HEK293 (cell line): ENCODE measurements around the gene MRPL32.

ENCODE experiments used
- CTCF ChIP-seq: fragments of 450-650 bp; formaldehyde crosslinking; IDR thresholded peaks from 2 replicates; pipeline ENCODE4 v1.5.1; 2016; ENCODE audit warnings: missing biosample characterization, missing genetic modification characterization
- KLF7 ChIP-seq: fragments of 450-650 bp; formaldehyde crosslinking; IDR thresholded peaks from 2 replicates; pipeline ENCODE4 v1.5.1; 2016; ENCODE audit warnings: missing biosample characterization, missing genetic modification characterization, borderline replicate concordance
- MZF1 ChIP-seq: fragments of 450-650 bp; formaldehyde crosslinking; IDR thresholded peaks from 2 replicates; pipeline ENCODE4 v1.5.1; 2017; ENCODE audit warnings: missing biosample characterization, missing genetic modification characterization, borderline replicate concordance
- REST ChIP-seq: fragments of 450-650 bp; formaldehyde crosslinking; IDR thresholded peaks from 2 replicates; pipeline ENCODE4 v1.5.1; 2016; ENCODE audit warnings: missing biosample characterization, missing genetic modification characterization
- ZBTB44 ChIP-seq: fragments of 450-650 bp; IDR thresholded peaks from 2 replicates; pipeline ENCODE4 v1.5.1; 2018; ENCODE audit warnings: missing biosample characterization, mild to moderate bottlenecking, missing genetic modification characterization
- ZBTB7A ChIP-seq: fragments of 450-650 bp; formaldehyde crosslinking; IDR thresholded peaks from 2 replicates; pipeline ENCODE4 v1.5.1; 2016; ENCODE audit warnings: low read depth, missing biosample characterization, missing genetic modification characterization
- ZBTB8A ChIP-seq: fragments of 450-650 bp; formaldehyde crosslinking; IDR thresholded peaks from 2 replicates; pipeline ENCODE4 v1.5.1; 2016; ENCODE audit warnings: missing biosample characterization, missing genetic modification characterization
- ZNF140 ChIP-seq: fragments of 450-650 bp; formaldehyde crosslinking; IDR thresholded peaks from 2 replicates; pipeline ENCODE4 v1.5.1; 2016; ENCODE audit warnings: missing biosample characterization, missing genetic modification characterization
- ZNF146 ChIP-seq: fragments of 450-650 bp; formaldehyde crosslinking; IDR thresholded peaks from 2 replicates; pipeline ENCODE4 v1.5.1; 2016; ENCODE audit warnings: missing biosample characterization, missing genetic modification characterization
- ZNF274 ChIP-seq, 2 experiments: fragments of 200-500 bp in 1 of 2; fragments of 450-650 bp in 1 of 2; sonication (Bioruptor generic) in 1 of 2; formaldehyde crosslinking in 1 of 2; IDR thresholded peaks; 2 replicates each; pipeline versions ENCODE4 v1.5.1 to v1.6.1; 2014 to 2016; ENCODE audit warnings: borderline replicate concordance in 1 of 2, inconsistent platforms in 1 of 2, low read length in 1 of 2, missing biosample characterization in 1 of 2, missing genetic modification characterization in 1 of 2
- ZNF561 ChIP-seq: fragments of 450-650 bp; IDR thresholded peaks from 2 replicates; pipeline ENCODE4 v1.5.1; 2018; ENCODE audit warnings: missing biosample characterization, missing genetic modification characterization, borderline replicate concordance
- ZNF785 ChIP-seq: fragments of 450-650 bp; formaldehyde crosslinking; IDR thresholded peaks from 2 replicates; pipeline ENCODE4 v1.5.1; 2016; ENCODE audit warnings: missing biosample characterization, missing genetic modification characterization
- ZSCAN16 ChIP-seq: fragments of 450-650 bp; formaldehyde crosslinking; IDR thresholded peaks from 2 replicates; pipeline ENCODE4 v1.5.1; 2016; ENCODE audit warnings: missing biosample characterization, missing genetic modification characterization

DNA sequence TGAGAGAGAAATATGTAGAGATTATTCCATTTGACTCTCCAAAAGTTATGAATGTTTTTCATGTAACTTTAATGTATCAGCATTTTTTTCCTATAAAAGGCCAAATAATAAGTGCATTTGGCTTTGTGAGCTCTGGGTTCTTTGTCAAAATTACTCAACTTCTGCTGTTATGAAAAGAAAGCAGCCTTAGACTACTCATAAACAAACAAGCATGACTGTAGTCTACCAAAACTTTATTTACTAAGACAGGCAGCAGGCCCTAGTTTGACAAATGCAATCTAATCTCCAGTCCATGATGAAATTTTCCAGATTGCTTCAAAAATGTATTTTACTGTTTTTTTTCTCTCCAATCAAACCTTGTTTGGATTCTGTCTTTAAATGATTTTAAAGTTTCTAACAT, 46.3 kb downstream of the MRPL32 start:
- TF ChIP-seq ZNF274 (IDR thresholded peaks at IDR 0.05; ENCODE audit: low read length) (no peak), ZNF274 (tag by site-specific recombination; IDR thresholded peaks at IDR 0.05; ENCODE audit: borderline replicate concordance) (no peak), REST (no peak), ZSCAN16 (no peak), KLF7 (no peak), CTCF (no peak), ZNF146 (tag by site-specific recombination) (no peak), ZBTB8A (no peak), MZF1 (tag by site-specific recombination) (no peak), ZBTB7A (tag by site-specific recombination) (no peak), ZNF785 (tag by site-specific recombination) (no peak), ZNF561 (tag by site-specific recombination) (no peak), ZNF140 (tag by site-specific recombination) (no peak), ZBTB44 (no peak)
